Measurements from ENCODE around the gene ASIC1. TPM values are rescaled to one million over a fixed set of nuclear protein-coding genes. Genes with fewer than 3 reads are reported as not detected.
"Not testable (repeated sequence)": the region's sequence is repeated elsewhere in the genome, so short reads cannot be mapped to it uniquely, and the experiment has no call there.

ASIC1 gene
- total RNA-seq, 2 donors from 2014 or later, result 0.52 to 0.99 TPM

DNA sequence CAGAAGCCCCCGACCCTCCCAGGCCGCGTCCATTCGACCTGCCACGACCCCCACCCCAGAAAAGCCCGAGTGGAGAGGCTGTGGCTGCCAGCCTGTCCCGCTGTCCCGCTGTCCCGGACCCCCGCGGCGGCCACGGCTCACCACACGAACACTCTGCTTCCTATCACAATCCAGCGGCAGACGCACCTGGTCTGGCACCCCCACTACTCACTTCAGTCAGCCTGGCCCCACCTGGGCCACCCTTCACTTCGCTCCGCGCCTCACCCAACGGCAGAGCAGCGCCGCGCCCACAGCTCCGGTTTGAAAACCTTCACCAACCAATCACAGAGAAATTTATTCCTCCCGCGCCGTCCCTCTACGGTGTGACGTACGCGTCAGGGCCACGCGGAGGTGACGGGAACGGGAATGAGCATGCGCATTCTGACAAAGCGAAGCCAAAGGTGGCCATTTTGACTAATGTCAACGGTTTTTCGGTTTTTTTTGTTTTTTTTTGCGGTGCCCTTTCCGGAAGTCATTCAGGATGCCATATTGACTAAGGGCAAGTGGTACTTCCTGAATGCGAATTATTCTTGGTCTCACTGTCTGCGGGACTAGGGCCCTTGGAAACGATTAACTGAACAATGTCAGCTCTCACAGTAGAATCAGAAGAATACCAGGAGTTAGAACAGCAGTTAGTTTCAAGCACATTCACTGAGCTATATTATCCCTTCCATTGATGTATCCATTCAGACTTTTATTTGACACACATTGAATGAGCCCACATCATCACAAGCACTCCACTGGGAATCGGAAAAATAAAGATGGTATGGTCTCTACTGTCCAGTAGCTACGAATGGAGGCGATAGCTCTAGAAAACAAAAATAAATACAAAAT is 32.0 kb upstream of the ASIC1 start, which contains the start of gene RACGAP1:
Gene RACGAP1 (minus strand): TSS at position 308 of the 873 bp plus-strand sequence. CDS start 8,779 bp downstream, outside the sequence.
- Histone ChIP-seq H3K4me1 (peaks cover 5% of the 10 kb centered on the region), H3K9me3 (no peaks in the 10 kb centered on the region), H3K27me3 (no peaks in the 10 kb centered on the region), H3K4me3 (peak within 1 kb of the TSS; percentile 55 to 75), H3K36me3 (replicated peaks in 1 of 2; ENCODE audit: insufficient read depth in 1 of 2, low read depth in 2 of 2) (no peaks in the 10 kb centered on the region), H3K27ac (peak within 1 kb of the TSS in 3 of 4 donors; percentile 23 to 27 (median 23))
- 3 to 4% methylated on average over 40 to 47 of the region's 47 CpGs for WGBS, 2 donors
- DNase-seq, result peak; percentile 96 to 98 (median 97)
- intact Hi-C loops (cut with DNase I), result no loop called here
- TF ChIP-seq, protein P1, sequence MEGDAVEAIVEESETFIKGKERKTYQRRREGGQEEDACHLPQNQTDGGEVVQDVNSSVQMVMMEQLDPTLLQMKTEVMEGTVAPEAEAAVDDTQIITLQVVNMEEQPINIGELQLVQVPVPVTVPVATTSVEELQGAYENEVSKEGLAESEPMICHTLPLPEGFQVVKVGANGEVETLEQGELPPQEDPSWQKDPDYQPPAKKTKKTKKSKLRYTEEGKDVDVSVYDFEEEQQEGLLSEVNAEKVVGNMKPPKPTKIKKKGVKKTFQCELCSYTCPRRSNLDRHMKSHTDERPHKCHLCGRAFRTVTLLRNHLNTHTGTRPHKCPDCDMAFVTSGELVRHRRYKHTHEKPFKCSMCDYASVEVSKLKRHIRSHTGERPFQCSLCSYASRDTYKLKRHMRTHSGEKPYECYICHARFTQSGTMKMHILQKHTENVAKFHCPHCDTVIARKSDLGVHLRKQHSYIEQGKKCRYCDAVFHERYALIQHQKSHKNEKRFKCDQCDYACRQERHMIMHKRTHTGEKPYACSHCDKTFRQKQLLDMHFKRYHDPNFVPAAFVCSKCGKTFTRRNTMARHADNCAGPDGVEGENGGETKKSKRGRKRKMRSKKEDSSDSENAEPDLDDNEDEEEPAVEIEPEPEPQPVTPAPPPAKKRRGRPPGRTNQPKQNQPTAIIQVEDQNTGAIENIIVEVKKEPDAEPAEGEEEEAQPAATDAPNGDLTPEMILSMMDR (IDR thresholded peaks at IDR 0.05), result no peak
- TF ChIP-seq POLR2A (IDR thresholded peaks at IDR 0.05), result peak in 1 of 3 donors; percentile 22
- peak; percentile 100 for ATAC-seq

DNA sequence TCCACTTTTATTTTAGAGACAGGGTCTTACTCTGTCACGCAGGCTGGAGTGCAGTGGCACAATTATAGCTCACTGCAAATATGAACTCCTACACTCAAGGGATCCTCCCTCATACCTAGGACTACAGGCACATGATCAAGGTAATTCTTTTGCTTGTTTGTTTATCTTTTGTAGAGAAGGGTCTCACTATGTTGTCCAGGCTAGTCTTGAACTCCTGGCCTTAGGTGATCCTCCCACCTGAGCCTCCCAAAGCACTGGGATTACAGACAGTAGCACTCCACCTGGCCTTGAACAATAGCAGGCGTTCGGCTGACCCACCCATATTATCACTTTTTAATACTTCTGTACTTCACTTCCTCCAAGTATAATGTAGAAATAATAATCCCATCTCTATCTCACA is 30.7 kb upstream of the ASIC1 start:
- Histone ChIP-seq H3K4me1 (peaks cover 5% of the 10 kb centered on the region), H3K27ac (no peak overlapping the region), H3K27me3 (no peaks in the 10 kb centered on the region), H3K9me3 (no peaks in the 10 kb centered on the region), H3K4me3 (no peak overlapping the region), H3K36me3 (replicated peaks in 1 of 2; ENCODE audit: insufficient read depth in 1 of 2, low read depth in 2 of 2) (no peaks in the 10 kb centered on the region)
- WGBS, 2 donors, result 77 to 86% methylated on average over 3 of the region's 3 CpGs
- ATAC-seq (no peak), DNase-seq (no peak)
- TF ChIP-seq POLR2A (IDR thresholded peaks at IDR 0.05), result no peak
- TF ChIP-seq, protein P1 (IDR thresholded peaks at IDR 0.05), result no peak
- intact Hi-C loops (cut with DNase I), result no loop called here

- DNase-seq; H3K27ac ChIP-seq; H3K4me3 ChIP-seq; H3K9me3 ChIP-seq; H3K27me3 ChIP-seq; ATAC-seq; H3K36me3 ChIP-seq (replicated peaks in 1 of 2; ENCODE audit: insufficient read depth in 1 of 2, low read depth in 2 of 2); intact Hi-C loops (cut with DNase I); H3K4me1 ChIP-seq: not testable (repeated sequence)
- WGBS, 2 donors, result 77 to 79% methylated on average over 9 of the region's 9 CpGs
Measured at GRCh38 chr12:50030449-50030848, 26.9 kb upstream of the ASIC1 start.

DNA sequence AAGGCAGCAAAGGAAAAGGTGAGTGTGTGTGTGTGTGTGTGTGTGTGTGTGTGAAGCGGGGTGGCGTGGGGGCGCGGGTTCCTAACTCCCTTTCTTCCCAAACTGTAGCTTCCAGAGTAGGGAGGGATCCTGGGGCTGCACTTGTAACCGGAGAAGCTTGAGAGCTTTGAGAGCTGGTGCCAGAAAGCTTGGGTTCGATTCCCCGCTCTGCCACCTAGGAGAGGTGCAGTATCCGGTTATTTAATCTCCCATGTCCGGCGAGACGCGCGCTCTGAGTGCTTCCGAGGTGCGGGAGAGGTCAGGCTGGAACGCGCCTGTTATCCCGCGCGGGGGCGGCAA is 24.9 kb upstream of the ASIC1 start:
- TF ChIP-seq POLR2A (IDR thresholded peaks at IDR 0.05), result no peak
- TF ChIP-seq, protein P1 (IDR thresholded peaks at IDR 0.05), result no peak
- H3K9me3 ChIP-seq, result no peaks in the 10 kb centered on the region
- H3K36me3 ChIP-seq (replicated peaks in 1 of 2; ENCODE audit: insufficient read depth in 1 of 2, low read depth in 2 of 2), result no peaks in the 10 kb centered on the region
- H3K4me1 ChIP-seq, result peaks cover 5% of the 10 kb centered on the region
- WGBS, 2 donors, result 11 to 52% methylated on average over 4 to 20 of the region's 21 CpGs
- ATAC-seq (no peak), DNase-seq (no peak)
- peaks cover 0 to 7% of the 10 kb centered on the region in 2 donors for H3K27me3 ChIP-seq
- H3K4me3 ChIP-seq, result no peak overlapping the region
- intact Hi-C loops (cut with DNase I), result no loop called here
- H3K27ac ChIP-seq, result peak overlapping the region in 1 of 4 donors; percentile 67

GRCh38 chr12:50032854-50033581 is 24.4 kb upstream of the ASIC1 start:
- DNase-seq (peak in 1 of 4 donors; percentile 48), ATAC-seq (no peak)
- Histone ChIP-seq H3K36me3 (replicated peaks in 1 of 2; ENCODE audit: insufficient read depth in 1 of 2, low read depth in 2 of 2) (no peaks in the 10 kb centered on the region), H3K27me3 (peaks cover 0 to 7% of the 10 kb centered on the region in 2 donors), H3K4me3 (no peak overlapping the region), H3K4me1 (peaks cover 5% of the 10 kb centered on the region), H3K27ac (peak overlapping the region in 1 of 4 donors; percentile 67), H3K9me3 (no peaks in the 10 kb centered on the region)
- TF ChIP-seq POLR2A (IDR thresholded peaks at IDR 0.05), result peak in 1 of 3 donors; percentile 21
- TF ChIP-seq, protein P1 (IDR thresholded peaks at IDR 0.05), result no peak
- WGBS, 2 donors, result 12 to 25% methylated on average over 17 to 31 of the region's 37 CpGs
- intact Hi-C loops (cut with DNase I), result no loop called here
